HCT116 (cell line): Measurements from ENCODE around the gene ZGPAT. TPM values are rescaled to one million over a fixed set of nuclear protein-coding genes. Genes with fewer than 3 reads are reported as not detected.

Experiments used
- ATAC-seq: fragments of 200-7000 bp; cut with Tn5 transposase; 2 replicates; pipeline ENCODE4 v1.9.1; 2020; ENCODE audit warnings: mild to moderate bottlenecking, moderate library complexity
- BruUV-seq: library from RNA; stranded (reverse); fragments of 400-500 nt; replicated peaks from 2 replicates; lab custom pipeline; 2021; lab: Mats Ljungman, UMichigan
- CTCF ChIA-PET: fragments of 300-600 bp; sonication (Branson Sonifier 250); formaldehyde crosslinking; loops from one replicate; lab custom pipeline; 2021; ENCODE audit warnings: antibody characterized with exemption; lab: Charles Lee
- POLR2A ChIA-PET: fragments of 300-600, 350-600 bp; sonication (Branson Sonifier 250); formaldehyde crosslinking; loops from one replicate; lab custom pipeline; 2021; ENCODE audit warnings: antibody characterized with exemption; lab: Charles Lee
- RAD21 ChIA-PET, 2 experiments: fragments of 300-600 bp; sonication (Branson Sonifier 250); formaldehyde crosslinking; loops; one replicate each; lab custom pipeline; 2023; ENCODE audit warnings: low total read pairs in 2 of 2; ENCODE audit not compliant: uncharacterized antibody in 2 of 2, unreplicated experiment in 2 of 2, low non-redundant PET in 1 of 2; lab: Charles Lee
- DNase-seq: peaks from one replicate; pipeline ENCODE4 v3.0.0-alpha.2; 2010; ENCODE audit warnings: low read depth, low spot score
- H2AFZ ChIP-seq: fragments of 200-600 bp; shearing (Covaris generic), sonication (generic); 2 replicates; pipeline ENCODE4 v1.6.1; 2017; ENCODE audit warnings: low read depth, mixed run types, mixed read lengths, antibody characterized with exemption, low read length; ENCODE audit not compliant: poor library complexity, severe bottlenecking
- H3K27ac ChIP-seq: 2 replicates; pipeline ENCODE4 v1.5.1; 2012; ENCODE audit warnings: low read depth, low read length
- H3K27me3 ChIP-seq: fragments of 200-600 bp; sonication (generic); 2 replicates; pipeline ENCODE4 v1.6.1; 2016; ENCODE audit warnings: mixed run types, low read length, mixed read lengths; ENCODE audit not compliant: insufficient read depth
- H3K36me3 ChIP-seq, 2 experiments: fragments of 200-500 bp in 1 of 2; fragments of 200-600 bp in 1 of 2; sonication (Bioruptor generic) in 1 of 2; sonication (generic) in 1 of 2; 2 replicates each; pipeline versions ENCODE4 v1.5.1 to v1.6.1; 2014 to 2016; ENCODE audit warnings: low read length in 2 of 2, inconsistent platforms in 1 of 2, mixed read lengths in 1 of 2, mixed run types in 1 of 2; ENCODE audit not compliant: insufficient read depth in 2 of 2, control insufficient read depth in 1 of 2
- H3K4me1 ChIP-seq, 2 experiments: fragments of 200-600 bp in 1 of 2; sonication (generic) in 1 of 2; 2 replicates each; pipeline versions ENCODE4 v1.5.1 to v1.6.1; 2012 to 2017; ENCODE audit warnings: low read length in 2 of 2, inconsistent platforms in 1 of 2, mild to moderate bottlenecking in 1 of 2, mixed read lengths in 1 of 2, mixed run types in 1 of 2, moderate library complexity in 1 of 2; ENCODE audit not compliant: insufficient read depth in 2 of 2, control insufficient read depth in 1 of 2
- H3K4me2 ChIP-seq: fragments of 200-600 bp; sonication (generic); 2 replicates; pipeline ENCODE4 v1.6.1; 2017; ENCODE audit warnings: mixed run types, low read length, mixed read lengths
- H3K4me3 ChIP-seq, 2 experiments: fragments of 200-600 bp in 1 of 2; sonication (generic) in 1 of 2; replicated peaks in 1 of 2; 2 replicates each; pipeline ENCODE4 v1.5.1; 2011 to 2016; ENCODE audit warnings: low read length in 2 of 2, control low read depth in 1 of 2, low read depth in 1 of 2, mild to moderate bottlenecking in 1 of 2, mixed read lengths in 1 of 2, mixed run types in 1 of 2
- H3K79me2 ChIP-seq: fragments of 200-600 bp; sonication (generic); 2 replicates; pipeline ENCODE4 v1.6.1; 2017; ENCODE audit warnings: mild to moderate bottlenecking, mixed run types, low read length, moderate library complexity, mixed read lengths; ENCODE audit not compliant: insufficient read depth
- H3K9ac ChIP-seq: fragments of 200-600 bp; sonication (generic); 2 replicates; pipeline ENCODE4 v1.6.1; 2016; ENCODE audit warnings: low read length, mixed read lengths
- H3K9me2 ChIP-seq: fragments of 200-600 bp; sonication (generic), shearing (Covaris generic); 2 replicates; pipeline ENCODE4 v1.6.1; 2017; ENCODE audit warnings: mixed run types, mild to moderate bottlenecking, moderate library complexity; ENCODE audit not compliant: insufficient read depth
- H3K9me3 ChIP-seq, 2 experiments: fragments of 200-500 bp in 1 of 2; fragments of 200-600 bp in 1 of 2; sonication (Bioruptor generic) in 1 of 2; sonication (generic) in 1 of 2; 2 replicates each; pipeline ENCODE4 v1.6.1; 2014 to 2017; ENCODE audit warnings: low read length in 2 of 2, mixed read lengths in 2 of 2, inconsistent platforms in 1 of 2, low read depth in 1 of 2, mild to moderate bottlenecking in 1 of 2, mixed run types in 1 of 2, moderate library complexity in 1 of 2; ENCODE audit not compliant: control insufficient read depth in 1 of 2, insufficient read depth in 1 of 2
- H4K20me1 ChIP-seq: fragments of 200-600 bp; sonication (generic), shearing (Covaris generic); 2 replicates; pipeline ENCODE4 v1.6.1; 2017; ENCODE audit warnings: mixed run types, mild to moderate bottlenecking, moderate library complexity; ENCODE audit not compliant: insufficient read depth
- CEBPB ChIP-seq: IDR thresholded peaks from 2 replicates; pipeline ENCODE4 v1.6.1; 2012; ENCODE audit warnings: low read depth
- ELF1 ChIP-seq: IDR thresholded peaks from 2 replicates; pipeline ENCODE4 v1.6.1; 2012; ENCODE audit warnings: low read depth, borderline replicate concordance
- EZH2 ChIP-seq: fragments of 200-600 bp; sonication (generic); IDR thresholded peaks from 2 replicates; pipeline ENCODE4 v1.6.1; 2017; ENCODE audit warnings: antibody characterized with exemption, mixed run types
- EZH2phosphoT487 ChIP-seq: fragments of 200-600 bp; IDR thresholded peaks from 2 replicates; pipeline ENCODE4 v1.6.1; 2018; ENCODE audit warnings: antibody characterized with exemption, borderline replicate concordance
- JUND ChIP-seq: IDR thresholded peaks from 2 replicates; pipeline ENCODE4 v1.6.1; 2012
- POLR2A ChIP-seq: IDR thresholded peaks from 2 replicates; pipeline ENCODE4 v1.7.0; 2011; ENCODE audit warnings: borderline replicate concordance; ENCODE audit not compliant: insufficient read depth, insufficient read length; ENCODE audit errors: extremely low read depth
- POLR2AphosphoS5 ChIP-seq: IDR thresholded peaks from 2 replicates; pipeline ENCODE4 v1.6.1; 2011; ENCODE audit warnings: mild to moderate bottlenecking, low read depth, low read length, moderate library complexity
- YY1 ChIP-seq: IDR thresholded peaks from 2 replicates; pipeline ENCODE4 v1.6.1; 2011; ENCODE audit warnings: low read length, low read depth, moderate library complexity, mild to moderate bottlenecking; ENCODE audit not compliant: insufficient replicate concordance; ENCODE audit errors: extremely low read depth
- intact Hi-C: fragments of 100-400 bp; cut with micrococcal nuclease; formaldehyde crosslinking; loops from 2 replicates; pipeline ENCODE4 v1.10.0; 2022
- total RNA-seq: library from RNA; stranded (reverse); gene quantifications from one replicate; pipeline ENCODE4 v1.2.1, GENCODE V29; 2021; ENCODE audit not compliant: unreplicated experiment
- TF ChIP-seq, protein P1 (sequence below): IDR thresholded peaks from 2 replicates; pipeline ENCODE4 v1.6.1; 2011; ENCODE audit warnings: mild to moderate bottlenecking, low read length, moderate library complexity; ENCODE audit not compliant: insufficient replicate concordance; ENCODE audit errors: extremely low read depth
- TF ChIP-seq, protein P2 (sequence below): IDR thresholded peaks from 2 replicates; pipeline ENCODE4 v1.6.1; 2012; ENCODE audit warnings: low read depth

Gene ZGPAT
- total RNA-seq, 1 experiment from 2014 or later: 30.6 TPM

DNA sequence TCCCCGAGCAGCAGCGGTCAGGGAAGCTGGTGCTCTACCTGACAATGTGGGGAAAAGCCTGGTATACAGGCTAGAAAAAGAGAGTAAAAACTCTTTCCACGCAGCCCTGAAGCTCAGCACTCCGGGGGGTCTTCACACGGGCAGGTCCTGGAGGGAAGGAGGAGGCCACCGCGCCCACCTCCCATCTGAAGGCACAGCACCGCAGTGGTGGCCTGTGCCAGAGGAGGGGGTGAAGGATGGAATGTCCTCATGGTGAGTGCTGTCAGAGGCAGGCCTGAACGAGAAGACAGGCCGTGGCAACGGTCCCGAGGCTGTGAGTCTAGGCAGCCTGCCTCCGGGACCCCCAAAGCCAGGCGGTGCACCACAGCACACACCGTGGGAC lies 37.6 kb downstream of the ZGPAT start:
- Histone ChIP-seq H3K79me2 (peaks cover 18% of the 10 kb centered on the region), H3K27me3 (no peaks in the 10 kb centered on the region), H3K36me3 (peaks cover 3 to 23% of the 10 kb centered on the region in 2 experiments; a peak in 2 of 4 replicates), H3K9me2 (no peaks in the 10 kb centered on the region), H4K20me1 (no peaks in the 10 kb centered on the region), H3K4me1 (peaks cover 7 to 13% of the 10 kb centered on the region in 2 experiments; a peak in 3 of 4 replicates), H3K9me3 (no peaks in the 10 kb centered on the region), H3K4me3 (no peak overlapping the region), H3K27ac (no peak overlapping the region), H3K9ac (no peak overlapping the region)
- POLR2A ChIA-PET: no interaction called here
- CTCF ChIA-PET: no interaction called here
- RAD21 ChIA-PET: no interaction called here
- intact Hi-C loops: no loop called here
- BruUV-seq: no TSS peak
- no peak for ATAC-seq
- TF ChIP-seq, protein P1, sequence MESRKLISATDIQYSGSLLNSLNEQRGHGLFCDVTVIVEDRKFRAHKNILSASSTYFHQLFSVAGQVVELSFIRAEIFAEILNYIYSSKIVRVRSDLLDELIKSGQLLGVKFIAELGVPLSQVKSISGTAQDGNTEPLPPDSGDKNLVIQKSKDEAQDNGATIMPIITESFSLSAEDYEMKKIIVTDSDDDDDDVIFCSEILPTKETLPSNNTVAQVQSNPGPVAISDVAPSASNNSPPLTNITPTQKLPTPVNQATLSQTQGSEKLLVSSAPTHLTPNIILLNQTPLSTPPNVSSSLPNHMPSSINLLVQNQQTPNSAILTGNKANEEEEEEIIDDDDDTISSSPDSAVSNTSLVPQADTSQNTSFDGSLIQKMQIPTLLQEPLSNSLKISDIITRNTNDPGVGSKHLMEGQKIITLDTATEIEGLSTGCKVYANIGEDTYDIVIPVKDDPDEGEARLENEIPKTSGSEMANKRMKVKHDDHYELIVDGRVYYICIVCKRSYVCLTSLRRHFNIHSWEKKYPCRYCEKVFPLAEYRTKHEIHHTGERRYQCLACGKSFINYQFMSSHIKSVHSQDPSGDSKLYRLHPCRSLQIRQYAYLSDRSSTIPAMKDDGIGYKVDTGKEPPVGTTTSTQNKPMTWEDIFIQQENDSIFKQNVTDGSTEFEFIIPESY: no peak
- TF ChIP-seq ELF1: no peak
- TF ChIP-seq EZH2: no peak
- TF ChIP-seq POLR2A: no peak
- TF ChIP-seq CEBPB: no peak
- TF ChIP-seq POLR2AphosphoS5: no peak
- TF ChIP-seq JUND: no peak
- TF ChIP-seq, protein P2, sequence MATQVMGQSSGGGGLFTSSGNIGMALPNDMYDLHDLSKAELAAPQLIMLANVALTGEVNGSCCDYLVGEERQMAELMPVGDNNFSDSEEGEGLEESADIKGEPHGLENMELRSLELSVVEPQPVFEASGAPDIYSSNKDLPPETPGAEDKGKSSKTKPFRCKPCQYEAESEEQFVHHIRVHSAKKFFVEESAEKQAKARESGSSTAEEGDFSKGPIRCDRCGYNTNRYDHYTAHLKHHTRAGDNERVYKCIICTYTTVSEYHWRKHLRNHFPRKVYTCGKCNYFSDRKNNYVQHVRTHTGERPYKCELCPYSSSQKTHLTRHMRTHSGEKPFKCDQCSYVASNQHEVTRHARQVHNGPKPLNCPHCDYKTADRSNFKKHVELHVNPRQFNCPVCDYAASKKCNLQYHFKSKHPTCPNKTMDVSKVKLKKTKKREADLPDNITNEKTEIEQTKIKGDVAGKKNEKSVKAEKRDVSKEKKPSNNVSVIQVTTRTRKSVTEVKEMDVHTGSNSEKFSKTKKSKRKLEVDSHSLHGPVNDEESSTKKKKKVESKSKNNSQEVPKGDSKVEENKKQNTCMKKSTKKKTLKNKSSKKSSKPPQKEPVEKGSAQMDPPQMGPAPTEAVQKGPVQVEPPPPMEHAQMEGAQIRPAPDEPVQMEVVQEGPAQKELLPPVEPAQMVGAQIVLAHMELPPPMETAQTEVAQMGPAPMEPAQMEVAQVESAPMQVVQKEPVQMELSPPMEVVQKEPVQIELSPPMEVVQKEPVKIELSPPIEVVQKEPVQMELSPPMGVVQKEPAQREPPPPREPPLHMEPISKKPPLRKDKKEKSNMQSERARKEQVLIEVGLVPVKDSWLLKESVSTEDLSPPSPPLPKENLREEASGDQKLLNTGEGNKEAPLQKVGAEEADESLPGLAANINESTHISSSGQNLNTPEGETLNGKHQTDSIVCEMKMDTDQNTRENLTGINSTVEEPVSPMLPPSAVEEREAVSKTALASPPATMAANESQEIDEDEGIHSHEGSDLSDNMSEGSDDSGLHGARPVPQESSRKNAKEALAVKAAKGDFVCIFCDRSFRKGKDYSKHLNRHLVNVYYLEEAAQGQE: no peak
- no peak for TF ChIP-seq YY1
- no peak for TF ChIP-seq EZH2phosphoT487
- TF ChIP-seq, all 23 proteins: peak for 0
- H3K4me2 ChIP-seq: no peak overlapping the region
- H2AFZ ChIP-seq: no peak overlapping the region
- DNase-seq: no peak
